ENCODE results near the gene WDR64.

DNA sequence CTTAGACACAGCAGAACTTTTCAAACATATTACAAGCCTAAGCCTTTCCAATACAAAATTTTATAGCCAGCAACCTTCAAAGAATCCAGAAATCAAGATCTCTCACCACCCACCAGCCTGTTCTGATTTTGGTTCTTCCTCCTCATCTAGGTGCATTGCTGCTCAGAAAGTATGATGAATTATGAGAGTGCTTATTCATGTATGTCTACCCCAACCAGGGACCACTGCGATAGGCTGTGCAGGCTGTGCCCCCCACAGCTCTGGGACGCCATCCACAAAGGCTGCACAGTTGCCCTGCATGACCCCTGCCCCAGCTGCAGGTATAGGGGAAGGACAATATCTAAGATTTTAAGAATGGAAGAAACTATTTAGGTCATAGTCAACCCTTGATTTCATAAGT is 55.4 kb downstream of the WDR64 start:
- TF ChIP-seq, protein P1, sequence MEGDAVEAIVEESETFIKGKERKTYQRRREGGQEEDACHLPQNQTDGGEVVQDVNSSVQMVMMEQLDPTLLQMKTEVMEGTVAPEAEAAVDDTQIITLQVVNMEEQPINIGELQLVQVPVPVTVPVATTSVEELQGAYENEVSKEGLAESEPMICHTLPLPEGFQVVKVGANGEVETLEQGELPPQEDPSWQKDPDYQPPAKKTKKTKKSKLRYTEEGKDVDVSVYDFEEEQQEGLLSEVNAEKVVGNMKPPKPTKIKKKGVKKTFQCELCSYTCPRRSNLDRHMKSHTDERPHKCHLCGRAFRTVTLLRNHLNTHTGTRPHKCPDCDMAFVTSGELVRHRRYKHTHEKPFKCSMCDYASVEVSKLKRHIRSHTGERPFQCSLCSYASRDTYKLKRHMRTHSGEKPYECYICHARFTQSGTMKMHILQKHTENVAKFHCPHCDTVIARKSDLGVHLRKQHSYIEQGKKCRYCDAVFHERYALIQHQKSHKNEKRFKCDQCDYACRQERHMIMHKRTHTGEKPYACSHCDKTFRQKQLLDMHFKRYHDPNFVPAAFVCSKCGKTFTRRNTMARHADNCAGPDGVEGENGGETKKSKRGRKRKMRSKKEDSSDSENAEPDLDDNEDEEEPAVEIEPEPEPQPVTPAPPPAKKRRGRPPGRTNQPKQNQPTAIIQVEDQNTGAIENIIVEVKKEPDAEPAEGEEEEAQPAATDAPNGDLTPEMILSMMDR (IDR thresholded peaks at IDR 0.05; ENCODE audit: low read length), result no peak
- TF ChIP-seq EZH2 (IDR thresholded peaks at IDR 0.05; ENCODE audit: borderline replicate concordance, low read length), result no peak
